Glomerular endothelial cell (primary cell): Measurements from ENCODE around the gene PBXIP1. TPM values are rescaled to one million over a fixed set of nuclear protein-coding genes. Genes with fewer than 3 reads are reported as not detected.
A peak's percentile ranks its signal among the peaks of the same experiment; 100 is the strongest.

ENCODE experiments used
- DNase-seq: peaks from one replicate; pipeline ENCODE4 v3.0.0-alpha.2; 2011; ENCODE audit warnings: low read depth, low spot score; ENCODE audit errors: extremely low read depth
- total RNA-seq: library from RNA; depleted of rRNA; stranded (reverse); fragments of >200 nt; gene quantifications from 2 replicates; pipeline ENCODE4 v1.2.3, GENCODE V29; 2015

PBXIP1 gene
- total RNA-seq, 1 donor from 2014 or later: 115 TPM

GRCh38 chr1:154959426-154959780, 3.5 kb upstream of the PBXIP1 start:
- DNase-seq: no peak

DNA sequence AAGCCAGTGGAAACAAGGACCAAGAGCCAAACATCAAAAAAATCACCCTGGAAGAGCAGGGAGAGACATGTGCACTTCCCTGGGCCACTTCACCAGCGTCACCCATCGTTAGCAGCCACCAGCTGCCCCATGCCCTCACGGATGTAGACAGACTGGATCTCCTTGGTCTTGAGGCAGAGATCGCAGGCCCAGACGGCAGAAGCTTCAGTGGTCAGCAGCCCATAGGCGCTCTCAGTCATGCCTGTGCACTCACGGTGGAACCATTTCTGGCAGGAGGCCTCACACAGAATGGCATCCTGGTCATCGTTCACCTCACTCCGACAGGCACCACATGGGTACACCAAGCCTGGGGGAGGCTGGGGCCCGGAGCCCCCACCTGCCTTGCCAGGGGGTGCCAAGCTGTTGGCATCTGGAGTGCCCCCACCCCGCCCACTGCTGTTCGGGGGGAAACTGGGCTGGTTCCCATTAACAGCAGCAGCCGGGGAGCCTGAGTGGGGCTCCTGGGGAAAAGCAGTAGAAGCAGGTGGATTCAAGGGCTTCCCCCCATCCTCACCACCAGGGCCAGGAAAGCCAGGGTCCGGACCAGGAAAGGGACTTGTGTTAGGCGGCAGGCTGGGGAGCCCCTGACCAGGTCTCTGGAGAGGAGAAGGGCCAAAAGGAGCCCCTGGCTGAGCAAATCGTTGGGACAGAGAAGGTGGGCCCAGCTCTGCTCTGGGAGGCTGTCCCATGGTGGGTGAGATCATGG, 3.0 kb upstream of the PBXIP1 start:
- DNase-seq: no peak

DNA sequence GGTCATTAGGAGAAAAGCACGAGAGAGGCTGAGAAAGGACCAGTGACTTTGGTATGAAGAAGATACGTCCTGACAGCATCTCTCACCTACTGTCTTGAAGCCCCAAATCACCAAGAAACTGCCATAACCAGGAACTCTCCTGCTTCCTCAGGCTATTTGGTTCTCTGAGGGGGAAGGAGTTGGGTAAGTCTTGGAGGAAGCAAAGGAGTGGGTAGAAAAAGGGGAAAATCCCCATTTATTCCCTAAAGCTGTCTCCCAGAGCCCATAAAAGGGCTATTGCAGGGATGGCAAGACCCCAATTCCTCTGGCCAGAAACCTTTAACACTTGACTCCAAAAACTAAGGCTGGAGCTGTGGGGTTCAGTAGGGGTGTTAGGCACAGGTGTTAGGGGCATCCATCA, 2.1 kb upstream of the PBXIP1 start:
- no peak for DNase-seq

DNA sequence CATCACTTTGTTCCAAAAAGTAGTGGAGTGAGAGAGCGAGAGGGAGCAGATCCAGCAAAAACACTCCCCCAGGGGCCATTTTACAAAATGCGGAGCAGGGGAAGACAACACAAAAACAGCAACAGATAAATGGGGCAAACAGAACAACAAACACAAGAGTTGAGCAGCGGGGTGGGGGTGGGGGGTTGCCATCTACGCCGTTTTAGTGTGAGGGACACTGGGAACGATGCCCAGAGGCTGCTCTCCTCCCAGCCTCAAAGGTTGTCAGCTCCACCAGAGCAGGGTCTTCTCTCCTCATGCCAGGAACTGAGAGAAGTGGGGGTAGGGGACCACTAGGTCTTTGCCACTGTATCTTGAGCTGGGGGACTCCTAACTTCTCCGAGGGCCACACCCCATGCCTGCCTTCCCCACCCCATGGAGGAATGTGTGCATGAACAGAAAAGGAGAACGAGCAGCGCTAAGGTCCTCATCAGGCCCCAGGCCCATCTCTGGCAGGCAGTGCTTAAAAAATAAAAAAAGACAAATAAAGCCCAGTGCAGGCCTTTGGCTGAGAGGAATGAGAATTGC, 1.3 kb upstream of the PBXIP1 start:
- DNase-seq: no peak

DNA sequence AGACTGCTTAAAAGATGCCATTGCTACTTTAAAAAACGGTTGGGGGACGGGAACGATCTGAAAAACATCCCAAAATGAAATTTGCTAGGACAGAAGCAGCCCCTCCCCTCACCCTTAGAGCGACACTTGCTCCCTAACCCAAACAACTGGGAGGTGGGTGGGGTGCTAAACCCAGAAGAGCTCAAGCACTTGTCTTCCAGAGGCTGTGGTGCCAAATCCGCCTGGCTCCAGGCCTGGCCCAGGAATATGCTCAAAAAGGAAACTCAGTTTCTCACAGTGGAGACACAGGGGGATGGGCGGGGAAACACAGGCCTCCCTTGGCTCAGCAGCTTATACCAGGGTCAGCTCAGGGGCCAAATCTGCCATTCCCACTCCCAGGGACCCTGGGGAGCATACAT, 644 bp upstream of the PBXIP1 start:
- DNase-seq: no peak

GRCh38 chr1:154955039-154955717, 721 bp downstream of the PBXIP1 start:
- peak; percentile 89 for DNase-seq

DNA sequence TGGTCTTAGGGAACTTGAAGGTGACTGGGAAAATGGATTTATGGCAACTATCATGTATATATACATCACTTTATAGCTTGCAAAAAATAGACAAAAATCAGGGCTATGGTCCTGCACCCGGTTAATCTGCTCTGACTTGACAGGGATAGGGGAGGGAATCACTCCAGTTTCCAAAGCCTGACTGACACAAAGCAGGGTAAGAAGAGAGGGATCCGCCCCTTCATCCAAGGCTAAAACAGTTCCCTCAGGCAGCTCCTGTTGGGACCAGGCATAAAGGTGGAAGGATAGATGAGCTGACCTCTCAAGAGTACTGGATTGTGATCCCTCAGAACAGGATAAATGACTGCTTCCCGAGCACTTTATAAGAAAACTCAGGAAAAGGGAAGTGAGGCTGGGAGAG, 1.4 kb downstream of the PBXIP1 start:
- DNase-seq: no peak

DNA sequence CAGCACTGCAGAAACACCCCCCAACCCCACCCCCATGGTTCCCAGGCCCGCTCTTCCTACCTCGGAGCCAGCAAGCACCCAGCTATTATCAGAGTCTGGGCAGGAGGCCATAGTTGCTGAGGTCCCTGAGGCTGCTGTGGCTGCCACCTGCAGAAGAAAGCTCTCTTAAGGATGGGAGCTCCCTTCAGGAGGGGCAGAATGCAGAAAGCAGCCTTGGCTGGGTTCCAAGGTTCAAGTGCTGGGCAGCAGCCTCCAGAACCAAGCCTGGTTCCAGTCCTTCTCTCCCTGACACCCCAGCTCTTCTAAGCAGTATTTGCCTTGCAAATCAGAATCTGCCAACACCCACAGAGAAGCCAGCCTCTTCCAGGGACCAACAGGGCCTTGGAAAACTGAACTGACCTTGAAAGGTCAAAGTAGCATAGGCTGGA, 2.3 kb downstream of the PBXIP1 start:
- DNase-seq: no peak

DNA sequence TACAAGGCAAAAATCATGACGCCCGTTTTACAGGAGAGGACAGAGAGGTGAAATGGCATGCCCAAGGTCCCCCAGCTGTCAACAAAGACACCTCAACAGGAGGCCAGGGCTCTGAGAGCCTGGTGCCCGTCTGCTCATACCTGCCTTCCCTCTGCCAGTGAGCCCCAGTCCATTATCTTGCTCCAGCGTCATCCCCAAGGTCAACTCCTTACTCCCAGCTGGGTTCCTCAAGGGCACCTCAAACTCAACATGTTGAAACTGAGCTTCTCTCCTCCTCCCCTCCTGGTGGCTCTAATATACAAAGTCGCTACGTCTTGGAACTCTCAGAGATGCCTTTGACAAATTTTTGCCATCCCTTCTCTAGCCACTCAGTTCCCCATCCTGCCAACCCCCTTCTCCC, 3.2 kb downstream of the PBXIP1 start:
- no peak for DNase-seq

- DNase-seq: no peak
Measured at GRCh38 chr1:154951901-154952657, 3.8 kb downstream of the PBXIP1 start.

DNA sequence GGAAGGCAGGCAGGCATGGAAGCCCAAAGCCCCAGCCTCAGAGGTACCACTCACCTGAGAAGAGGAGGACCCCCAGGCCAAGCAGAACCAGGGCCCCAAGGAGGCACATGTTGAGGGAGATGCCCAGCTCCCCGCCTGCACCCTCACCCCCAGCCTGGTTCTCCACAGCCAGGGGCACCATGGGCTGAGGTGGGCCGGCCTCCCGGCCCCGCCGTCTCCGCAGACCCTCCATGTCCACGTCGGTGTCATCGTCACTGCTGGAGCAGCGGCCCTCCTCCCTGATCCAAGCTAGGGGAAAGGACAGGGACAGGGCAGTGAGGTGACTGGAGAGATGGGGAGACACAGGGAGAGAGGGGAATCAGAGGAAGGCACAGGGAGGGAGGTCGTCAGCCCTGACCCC, 7.8 kb downstream of the PBXIP1 start:
- DNase-seq: no peak

- no peak for DNase-seq
Measured at GRCh38 chr1:154945962-154946850, 9.7 kb downstream of the PBXIP1 start.

DNA sequence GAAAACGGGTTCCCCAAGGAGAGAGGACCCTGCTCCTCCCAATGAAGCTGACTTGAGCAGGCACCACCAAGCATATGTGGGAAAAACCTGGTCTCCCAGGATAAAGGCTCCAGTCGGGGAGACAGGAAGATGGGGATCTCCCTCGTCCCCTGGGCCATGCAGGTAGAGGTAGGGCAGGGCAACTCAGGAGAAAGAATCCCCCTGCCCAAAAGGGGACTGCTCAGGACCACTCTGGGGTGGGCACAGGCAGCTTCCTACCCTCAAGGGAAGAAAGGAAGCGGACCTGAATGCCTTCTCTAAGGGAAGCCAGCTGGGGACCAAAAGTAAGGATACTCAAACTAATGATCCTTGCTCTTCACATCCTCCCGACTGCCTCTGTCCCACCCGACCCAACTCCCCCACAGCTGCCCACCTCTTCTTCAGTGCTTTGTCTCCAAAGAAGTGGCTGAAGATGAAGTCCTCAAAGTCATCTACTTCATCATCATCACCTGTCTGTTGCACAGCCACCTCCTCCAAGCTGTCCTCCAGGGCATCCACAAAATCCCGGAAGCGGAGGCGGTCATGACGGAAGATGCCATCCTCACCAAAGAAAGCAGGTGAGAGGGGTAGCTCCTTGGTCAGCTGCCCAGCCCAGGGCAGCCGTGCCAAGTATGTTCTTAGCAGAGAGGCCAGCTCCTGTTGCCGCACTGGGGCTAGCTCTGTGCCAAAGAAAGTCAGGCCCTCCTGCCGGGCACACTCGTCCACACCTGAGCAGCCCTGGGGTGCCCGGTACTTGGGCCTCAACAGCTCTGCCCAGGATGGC, 10.5 kb downstream of the PBXIP1 start:
- no peak for DNase-seq

DNA sequence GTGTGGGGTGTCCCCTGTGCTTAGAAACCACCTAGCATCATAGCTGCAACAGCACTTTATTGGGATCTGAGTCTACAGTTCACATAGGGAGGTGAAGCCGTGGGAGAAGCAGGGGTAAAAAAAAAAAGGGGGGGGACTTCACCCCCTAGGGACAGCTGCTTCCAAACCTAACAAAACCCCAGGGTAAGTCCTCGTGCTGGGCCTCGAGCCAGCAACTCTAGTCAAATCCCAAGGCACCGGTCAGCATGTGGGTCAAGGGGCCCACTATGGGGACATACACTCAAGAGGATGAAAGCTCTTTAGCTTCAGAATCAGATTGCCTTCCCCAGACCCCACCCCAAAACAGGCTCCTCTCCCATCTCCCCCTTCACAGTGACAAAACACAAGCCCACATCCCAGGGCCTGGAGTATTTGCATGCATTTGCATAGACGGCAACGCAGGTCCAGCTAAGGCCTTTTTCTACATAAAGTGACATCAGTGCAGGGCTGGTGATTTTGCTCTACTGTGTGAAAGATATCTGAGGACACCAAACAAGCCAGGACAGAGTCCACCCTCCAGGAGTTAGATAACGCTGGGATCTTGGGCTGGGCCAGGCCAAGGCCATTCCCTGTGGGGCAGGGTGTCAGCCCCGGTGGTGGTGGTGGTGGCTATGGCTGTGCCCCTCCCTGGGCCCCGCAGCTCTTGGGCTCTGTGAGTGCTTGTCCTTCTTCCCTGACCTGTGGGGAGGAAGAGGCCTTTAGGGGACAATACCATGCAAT, 11.3 kb downstream of the PBXIP1 start:
- DNase-seq: no peak

GRCh38 chr1:154943649-154944400, 12.1 kb downstream of the PBXIP1 start:
- DNase-seq: no peak

DNA sequence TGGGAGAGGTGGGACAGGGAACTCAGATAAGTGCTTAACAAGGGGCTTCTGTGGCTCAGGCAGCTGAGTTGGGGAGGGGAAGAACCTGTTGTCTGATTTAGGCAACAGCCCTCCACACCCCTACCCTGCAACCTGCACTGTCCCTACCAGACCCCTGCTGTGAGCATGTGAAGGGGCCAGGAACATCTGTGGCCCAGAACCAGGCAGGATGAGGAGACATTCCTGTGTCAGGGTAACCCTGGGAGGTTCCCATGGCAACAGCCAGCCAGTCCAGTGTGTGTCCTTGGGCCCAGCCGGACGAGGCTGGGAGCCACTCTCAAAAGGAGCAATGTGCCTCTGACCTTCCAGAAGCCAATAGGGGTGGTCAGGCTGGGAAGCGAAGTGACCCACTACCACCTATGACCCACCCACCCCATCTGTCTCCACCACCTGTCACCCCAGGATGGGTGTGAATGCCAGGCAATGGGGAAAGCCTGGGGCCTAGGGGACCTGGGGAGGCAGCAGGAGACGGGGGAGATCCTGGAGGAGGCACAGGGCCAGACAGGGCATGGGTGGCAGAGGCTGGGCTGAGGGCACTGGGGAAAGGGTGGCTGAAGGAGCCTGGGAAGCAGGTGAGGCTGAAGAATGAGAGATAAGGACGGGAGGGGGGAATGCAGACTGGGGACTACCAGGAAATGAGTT, 14.4 kb downstream of the PBXIP1 start:
- no peak for DNase-seq

DNA sequence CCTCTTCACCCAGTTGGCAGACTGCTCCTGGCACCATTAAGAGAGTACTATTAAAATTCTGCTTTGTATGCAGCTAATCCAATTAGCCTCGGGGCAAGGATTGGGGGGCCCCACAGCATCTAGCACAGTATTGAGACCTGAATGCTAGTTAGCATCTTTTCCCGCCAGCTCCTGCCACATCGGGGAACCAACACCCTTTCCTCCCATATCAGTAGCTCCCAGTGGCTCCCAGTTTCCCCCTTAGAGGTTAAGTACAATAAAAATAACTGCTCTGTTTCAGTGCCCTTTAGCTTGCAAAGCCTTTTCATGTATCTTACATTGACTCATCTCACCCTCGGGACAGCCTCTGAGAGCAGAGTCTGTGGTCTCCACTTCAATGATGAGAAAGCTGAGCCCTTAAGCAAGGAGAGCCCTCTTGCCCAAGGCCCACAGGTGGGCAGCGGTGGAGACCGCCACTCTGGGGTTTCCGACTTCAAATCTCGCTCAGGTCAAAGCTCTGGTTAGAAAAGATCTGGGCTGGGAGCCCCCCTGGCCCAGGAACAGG, 15.2 kb downstream of the PBXIP1 start:
- DNase-seq: no peak

DNA sequence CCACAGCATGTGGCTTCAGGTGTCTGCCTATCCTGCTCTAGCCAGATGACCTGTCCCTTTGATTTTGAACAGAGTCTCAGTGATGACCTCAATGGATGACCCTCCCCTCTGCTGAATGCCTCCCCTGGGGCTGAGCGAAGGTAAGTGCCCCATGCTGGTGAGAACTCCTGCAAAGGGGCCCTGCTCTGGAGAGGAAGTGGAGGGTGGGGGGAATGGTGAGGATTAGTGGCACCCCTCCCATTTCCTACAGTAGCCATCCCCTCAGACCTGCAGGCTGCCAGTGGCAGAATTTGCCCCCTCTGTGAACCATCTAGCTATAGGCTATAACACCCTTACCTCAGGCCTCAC, 15.7 kb downstream of the PBXIP1 start:
- no peak for DNase-seq
